OCI-M1 (cell line): Measurements from ENCODE around the gene S100A7A.
"Not testable (repeated sequence)": the region's sequence is repeated elsewhere in the genome, so short reads cannot be mapped to it uniquely, and the experiment has no call there.

Source experiments
- DNase-seq: peaks from one replicate; lab custom pipeline; 2025; lab: John Stamatoyannopoulos, UW

The S100A7A gene

DNA sequence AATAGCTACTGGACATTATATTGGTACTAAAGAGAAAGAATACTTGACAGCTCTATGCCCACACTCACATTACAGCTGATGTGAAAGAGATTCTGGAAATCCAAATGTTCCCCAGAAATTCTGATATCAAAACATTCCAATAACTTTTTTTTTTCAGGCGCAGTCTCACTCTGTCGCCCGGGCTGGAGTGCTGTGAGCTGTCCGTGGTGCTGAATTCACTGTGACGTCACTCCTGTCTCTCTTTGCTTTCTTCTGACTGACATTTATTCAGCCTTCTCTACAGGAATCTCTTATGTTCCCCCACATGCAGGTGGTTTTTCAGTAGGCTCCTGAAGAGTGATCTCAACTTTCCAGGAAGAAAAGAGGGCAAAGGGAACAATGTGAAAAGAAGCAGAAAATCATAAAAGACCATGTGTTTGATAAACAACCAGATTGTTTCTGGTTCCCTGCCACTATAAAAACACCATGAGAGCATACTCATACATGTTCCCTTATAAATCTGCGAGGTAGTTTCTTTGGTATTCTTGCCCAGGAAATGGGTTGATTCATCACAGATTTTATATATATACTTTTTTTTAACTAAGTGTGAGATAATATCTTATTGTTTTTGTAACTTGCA, 6.2 kb downstream of the S100A7A start:
- DNase-seq = peak; percentile 86

DNA sequence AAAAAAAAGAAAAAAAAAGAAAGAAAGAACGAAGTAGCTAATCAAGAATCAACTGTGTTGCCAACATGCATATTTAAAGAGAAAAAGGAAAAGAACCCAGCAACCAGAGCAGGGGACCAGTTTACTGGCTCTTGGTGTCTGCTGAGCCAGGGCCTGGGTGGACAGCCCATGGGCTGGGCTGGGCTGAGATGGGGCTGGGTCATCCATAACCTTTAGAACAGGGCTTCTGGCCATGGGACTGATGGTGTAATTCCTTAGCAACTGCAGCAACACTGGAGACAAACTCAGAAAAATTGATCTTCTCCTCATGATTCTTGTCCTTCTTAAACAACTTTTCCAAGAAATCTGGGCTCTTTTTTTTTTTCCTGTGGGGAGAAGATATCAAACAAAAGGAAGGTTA, 10.5 kb downstream of the S100A7A start:
- DNase-seq = no peak

DNA sequence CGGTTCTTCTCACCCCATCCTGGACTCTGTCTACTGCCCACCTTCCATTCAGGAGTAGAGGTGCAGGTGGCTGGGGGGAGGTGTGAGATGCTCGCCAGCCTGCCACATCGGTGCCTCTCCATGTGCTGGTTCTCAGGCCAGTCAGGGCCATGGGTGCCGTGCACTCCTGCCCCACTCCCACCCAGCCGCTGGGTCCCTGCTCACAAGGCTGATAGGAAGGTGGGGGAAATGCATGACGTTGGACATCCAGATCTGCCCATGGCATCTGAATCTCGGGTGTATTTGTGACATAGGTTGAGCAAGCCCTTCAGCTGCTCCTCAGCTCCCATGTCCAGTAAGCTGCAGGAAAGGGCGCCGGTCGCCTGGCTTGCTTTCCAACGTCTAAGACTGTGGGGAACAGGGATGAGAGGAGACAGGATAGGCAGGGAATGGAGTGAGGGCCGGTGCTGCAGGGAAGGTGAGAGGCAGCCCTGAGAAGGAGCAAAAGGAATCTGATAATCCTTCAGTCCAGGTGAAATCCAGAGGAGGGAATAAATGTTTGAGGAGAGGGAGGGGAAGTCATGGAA, 11.8 kb downstream of the S100A7A start:
- no peak for DNase-seq

DNA sequence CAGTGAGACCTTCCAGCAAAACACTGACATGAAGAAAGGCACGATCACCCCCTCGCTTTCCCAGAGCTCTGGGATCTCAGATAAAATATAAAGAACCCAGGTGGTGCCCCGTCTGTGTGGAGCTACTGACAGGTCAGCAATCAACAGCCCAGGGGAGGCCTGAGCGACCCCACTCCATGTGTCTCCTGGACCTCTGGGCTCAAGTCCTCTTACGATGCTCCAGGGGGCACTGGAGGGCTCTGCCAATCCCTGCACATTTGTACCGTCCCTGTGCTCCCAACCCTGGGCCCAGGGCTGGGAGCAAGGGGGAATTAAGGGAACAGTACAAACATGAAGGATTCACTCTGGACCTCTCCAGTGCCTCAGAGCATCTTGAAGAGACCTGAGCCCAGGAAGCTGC, 12.5 kb downstream of the S100A7A start:
- DNase-seq = no peak

DNA sequence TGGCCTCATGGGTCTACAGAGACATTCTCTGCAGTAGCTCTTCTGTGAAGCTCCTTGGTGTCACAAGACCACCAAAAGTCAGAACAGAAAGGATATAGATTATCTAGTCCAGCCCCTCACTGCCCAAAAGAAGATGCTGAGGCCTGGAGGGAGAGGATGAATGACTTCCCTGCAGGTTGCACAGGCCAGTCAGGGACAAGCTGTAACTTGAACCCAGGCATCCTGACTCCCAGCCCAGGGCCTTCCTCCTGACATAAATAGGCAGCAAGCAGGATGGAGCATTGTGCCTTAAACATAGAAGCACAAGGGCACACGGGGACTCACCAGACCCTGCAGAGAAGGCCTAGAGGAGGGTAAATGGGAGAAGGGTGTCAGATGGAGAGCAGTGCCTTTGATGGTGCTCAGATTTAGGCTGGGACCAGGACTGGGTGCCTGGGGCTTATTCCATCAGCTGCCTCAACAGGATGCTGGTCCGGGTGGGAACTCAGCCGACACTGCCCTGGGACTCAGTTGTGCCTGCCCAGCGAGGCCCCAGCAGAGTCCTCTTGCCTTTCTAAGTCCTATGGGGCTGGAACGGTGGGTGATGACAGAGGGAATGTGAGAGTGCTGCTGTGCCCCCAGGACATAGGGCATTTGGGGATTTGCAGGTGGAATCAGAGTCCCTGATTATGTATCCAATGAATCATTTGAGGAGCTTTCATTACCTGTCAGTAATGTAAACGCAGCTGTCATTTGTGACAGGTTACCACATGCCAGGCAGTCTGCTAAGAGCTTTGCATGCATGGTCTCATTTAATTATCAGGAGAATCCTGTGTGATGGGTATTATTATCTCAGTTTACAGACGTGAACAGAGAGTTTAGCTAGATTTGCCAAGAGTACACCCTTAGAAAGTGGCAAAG, 13.2 kb downstream of the S100A7A start:
- DNase-seq = no peak

DNA sequence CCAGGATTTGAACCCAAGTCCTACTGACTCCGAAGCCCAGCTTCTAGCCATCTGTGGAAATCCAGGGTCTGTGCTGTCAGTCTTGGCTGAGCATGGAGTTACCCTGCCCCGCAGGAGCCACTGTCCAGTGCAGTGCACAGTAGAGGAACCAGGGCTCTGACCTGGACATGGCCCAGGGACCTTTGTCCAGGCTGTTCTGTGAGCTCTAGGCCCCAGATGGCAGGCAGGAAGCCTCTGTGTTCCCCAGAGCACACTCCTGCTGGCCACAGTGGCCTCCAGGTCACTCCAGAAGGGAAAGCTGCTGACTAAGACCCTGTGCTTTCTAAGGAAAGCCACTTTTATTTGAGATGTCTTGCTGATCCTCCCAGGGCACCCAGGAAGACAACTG, 13.8 kb downstream of the S100A7A start:
- no peak for DNase-seq

DNA sequence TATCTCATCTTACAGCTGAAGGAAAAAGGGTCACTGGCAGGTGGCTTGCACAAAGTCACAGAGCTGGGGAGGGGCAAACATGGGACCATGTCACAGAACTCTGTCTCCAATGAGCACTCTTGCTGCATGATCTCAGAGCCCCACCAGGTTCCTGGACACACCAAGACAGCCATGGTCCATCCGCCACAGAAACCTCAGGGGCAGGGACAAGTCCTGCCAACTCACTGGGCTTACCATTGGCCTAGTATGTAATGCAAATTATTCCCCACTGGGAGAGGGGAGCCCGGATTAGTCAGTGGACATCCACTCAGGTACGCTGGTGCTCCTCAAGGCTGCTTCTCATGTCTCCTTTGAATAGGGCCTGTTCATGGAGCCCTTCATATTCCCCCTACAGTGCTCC, 14.2 kb downstream of the S100A7A start:
- no peak for DNase-seq

DNA sequence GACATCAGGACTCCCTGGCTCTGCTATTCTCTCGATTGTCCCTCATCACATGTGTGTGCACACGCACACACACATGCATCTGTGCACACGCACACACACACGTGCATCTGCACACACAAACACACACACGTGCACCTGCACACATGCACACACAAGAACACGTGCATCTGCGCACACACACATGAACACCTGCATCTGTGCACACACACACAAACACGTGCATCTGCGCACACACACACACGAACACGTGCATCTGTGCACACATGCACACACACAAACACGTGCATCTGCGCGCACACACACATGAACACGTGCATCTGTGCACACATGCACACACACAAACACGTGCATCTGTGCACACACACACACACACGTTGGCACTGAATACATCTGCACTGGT, 14.7 kb downstream of the S100A7A start:
- DNase-seq = no peak

DNA sequence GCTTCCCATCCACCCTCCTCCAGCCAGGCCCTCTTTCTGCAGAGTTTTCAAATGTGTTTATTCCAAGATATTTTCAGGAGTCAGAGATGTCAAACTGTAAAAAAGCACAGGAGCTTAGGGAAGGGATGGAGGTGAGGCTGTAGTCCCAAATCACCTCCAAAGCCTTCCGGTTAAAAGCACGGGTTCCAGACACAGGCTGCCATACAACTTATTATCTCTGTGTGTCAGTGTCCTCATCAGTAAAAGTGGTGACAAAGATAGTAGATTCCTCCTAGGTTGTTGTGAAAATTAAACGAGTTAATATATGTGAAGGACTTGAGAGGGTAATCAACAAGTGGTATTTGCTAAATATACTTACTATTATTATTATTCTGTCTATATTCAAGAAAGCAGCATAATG, 15.1 kb downstream of the S100A7A start:
- peak; percentile 30 for DNase-seq

DNA sequence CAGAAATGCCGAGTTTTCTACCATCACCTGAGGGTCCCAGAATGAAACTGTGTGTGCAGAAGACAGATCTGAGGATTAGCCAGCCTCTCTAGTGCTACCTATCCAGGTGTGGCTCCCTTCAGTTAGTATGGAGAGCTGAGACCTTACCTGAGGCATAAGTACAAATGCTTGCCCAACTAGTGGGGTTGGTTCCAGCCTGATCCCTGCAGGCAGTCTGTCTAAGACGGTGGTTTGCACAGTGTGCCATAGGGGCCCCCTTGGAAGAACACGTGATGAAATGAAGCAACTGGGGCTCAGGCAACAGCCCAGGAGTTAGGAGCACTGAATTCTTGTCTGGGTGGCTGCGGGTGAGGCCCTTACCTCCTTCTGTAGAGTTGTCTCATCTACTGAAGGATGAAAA, 15.6 kb downstream of the S100A7A start:
- DNase-seq = no peak

DNA sequence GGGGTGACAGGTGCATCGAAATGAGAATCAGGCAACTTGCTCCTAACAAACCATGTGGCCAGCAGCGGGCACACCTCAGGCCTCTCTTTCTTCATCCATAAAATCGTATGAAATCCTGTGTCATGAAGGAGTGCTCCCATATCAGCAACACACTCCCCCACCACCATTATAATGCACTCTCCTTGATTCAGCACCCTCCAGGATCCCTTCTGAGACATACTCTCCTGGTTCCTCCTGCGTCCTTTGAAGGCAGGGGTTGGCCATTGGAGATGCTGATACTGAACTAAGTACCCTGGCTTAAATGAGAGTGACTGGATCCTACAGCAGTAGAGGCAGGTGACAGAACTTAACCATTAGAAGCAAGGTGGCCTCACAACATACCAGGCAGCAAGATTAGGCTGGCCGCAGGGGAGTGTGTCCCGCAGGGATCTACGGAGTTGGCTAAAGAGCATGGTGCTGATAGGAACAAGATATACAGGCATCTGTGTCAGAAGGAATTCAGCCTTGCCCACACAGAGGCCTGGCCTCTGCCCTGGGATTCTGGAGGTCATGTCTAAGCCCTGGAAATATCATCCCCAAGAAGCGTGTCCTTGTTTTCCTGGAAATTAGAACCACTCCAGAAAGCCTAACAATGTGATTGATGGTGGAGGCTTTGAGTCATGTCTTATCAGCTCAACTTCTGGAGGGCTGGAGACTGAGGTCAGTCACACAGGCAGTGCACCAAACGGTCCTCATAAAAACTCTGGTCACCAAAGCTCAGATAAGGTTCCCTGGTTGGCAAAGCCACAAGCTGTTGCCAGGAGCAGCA, 16.8 kb downstream of the S100A7A start:
- DNase-seq = peak; percentile 97

DNA sequence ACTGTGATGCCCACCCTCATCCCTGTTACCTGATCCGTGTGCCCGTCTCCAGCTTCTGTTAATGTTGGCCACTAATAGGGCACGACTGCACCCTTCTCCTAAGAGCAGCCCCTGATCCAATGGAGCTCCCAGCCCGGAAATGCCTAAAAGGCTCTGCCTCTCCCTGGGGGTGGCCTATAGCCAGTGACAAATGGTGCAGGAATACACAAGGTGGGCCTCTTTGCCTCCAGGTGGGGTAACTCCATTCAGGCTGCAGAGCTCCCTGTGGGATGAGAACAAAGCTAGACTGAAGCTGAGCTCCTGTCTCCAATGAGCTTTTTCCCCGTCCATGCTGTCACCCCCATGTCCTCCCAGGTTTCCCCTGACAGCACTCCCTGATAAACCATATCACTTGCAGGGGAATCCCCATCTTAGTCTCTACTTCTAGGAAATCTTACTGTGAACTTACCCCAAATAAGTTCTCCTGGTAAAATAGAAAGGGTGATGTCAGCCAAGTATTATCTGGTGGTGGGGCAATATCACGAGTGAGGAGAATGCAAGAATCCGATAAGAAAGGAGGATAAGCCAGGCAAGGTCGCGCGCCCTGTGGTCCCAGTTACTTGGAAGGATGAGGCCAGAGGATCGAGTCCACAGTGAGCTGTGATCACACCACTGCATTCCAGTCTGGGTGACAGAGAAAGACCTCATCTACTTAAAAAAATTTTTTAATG, 18.6 kb downstream of the S100A7A start:
- DNase-seq = peak; percentile 95

DNA sequence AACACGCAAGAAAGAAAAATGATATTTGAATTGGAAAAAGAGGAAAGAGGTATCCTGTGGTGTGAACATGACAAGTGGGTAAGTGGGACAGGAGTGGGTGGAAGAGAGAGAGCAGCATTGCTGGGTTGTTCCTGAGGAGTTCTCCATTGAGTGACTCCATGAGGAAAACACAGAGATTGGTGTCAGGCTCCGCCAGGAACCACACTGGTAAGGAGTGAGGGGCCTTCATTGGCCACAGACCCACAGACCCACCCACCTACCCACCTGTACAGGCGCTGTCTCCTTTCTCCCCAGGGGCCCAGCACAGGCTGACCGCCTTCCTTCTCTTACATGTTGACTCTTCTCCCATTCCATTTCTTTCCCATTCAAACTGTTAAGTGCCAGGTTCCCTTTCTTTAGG, 20.9 kb downstream of the S100A7A start:
- no peak for DNase-seq

DNA sequence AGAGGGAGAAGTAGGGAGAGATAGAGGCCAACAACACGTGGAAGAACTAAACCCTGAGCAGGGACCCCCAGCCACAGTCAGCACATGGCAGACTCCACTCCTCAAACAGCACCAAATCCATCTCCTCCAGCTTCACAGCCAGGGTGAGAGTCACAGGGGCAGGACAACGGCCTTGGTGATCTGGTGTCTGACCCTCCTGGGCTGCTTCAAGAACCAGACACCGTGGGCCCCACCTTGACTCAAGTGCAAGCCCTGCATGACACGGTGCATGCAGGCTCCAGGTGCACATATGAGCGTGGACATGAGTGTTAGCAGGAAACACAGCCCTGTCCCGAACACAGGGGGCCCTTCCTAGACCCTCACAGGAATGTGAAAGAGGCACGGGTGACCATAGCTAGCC, 22.3 kb downstream of the S100A7A start:
- no peak for DNase-seq

DNA sequence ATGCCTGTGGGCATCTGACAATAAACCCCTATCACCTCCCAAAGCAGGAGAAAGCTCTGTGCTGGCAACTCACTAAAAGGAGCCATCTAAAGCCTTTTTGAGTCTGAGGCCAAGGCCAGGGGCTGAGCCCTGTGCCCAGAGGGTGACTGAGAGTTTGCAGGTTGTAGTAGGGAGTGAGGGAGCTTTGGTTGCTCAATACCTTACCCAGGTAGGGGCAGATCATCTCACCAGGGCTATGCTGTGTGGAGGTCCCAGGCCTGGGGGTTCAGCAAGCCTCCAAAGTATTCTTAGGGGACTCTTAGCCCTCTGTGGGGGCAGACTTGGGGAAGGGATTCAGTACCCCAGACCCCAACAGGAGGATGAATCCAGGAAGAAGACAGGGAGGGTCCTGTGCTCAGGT, 23.0 kb downstream of the S100A7A start:
- no peak for DNase-seq

DNA sequence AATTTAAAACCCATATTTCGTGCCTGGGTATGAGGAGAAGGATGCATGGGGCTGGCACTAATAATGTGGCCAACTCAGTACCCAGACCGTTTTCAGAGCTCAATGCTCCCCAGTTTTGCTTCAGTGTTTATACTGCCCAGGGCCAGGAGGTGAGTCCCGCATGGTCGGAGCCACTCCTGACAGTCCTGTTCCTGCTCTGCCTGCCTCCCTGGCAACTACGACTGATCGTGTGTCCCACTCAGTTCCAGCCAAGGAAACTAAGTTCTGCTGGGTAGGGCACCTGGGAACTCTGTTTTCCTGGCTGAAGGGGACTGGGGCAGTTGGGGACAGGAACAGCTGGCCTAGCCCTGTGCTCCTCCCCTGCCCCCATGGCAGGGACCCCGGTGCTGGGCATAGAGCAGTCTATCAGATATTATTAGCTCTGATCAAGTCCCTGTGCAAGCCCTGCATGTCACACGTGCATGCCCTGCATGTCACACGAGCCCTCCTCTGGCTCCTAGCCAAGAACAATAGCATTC, 25.0 kb downstream of the S100A7A start:
- no peak for DNase-seq

DNA sequence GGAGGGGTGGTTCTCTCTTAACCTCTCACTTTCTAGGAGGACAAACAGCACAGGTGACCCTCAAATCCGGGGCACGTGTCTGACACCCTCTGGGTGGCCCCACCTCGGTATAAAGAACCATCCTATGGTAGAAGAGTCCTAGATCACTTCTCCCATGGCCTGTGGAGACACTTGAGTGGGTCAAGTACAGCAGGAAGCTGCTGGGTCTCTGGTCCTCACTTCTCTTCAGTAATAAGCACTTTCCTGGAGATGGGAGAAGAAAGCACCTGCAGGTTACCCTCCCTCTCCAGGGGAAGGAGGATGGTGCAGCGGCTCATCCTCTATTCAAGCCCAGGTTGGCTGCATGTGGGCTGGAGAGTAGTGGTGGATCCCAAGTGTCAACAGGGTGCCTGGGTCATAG, 27.2 kb downstream of the S100A7A start:
- DNase-seq = no peak

DNA sequence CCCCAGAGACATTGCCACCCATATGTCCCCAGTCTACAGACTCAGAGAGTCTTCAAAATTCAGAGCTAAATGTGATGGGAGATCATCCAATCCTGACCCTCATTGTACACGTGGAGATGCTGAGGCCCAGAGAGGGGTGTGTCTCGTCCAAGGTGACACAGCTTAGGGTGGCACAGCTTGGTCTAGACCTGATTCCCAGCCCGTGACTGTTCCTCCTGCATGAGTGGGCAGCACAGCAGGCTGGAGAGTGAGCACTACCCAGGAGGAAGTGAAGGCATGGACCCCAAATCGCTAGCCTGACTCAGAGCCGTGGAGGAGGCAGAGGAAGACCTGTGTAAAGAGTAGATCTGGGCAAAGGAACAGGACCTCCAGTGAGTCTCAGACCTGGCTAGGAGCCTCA, 27.8 kb downstream of the S100A7A start:
- DNase-seq = no peak

DNA sequence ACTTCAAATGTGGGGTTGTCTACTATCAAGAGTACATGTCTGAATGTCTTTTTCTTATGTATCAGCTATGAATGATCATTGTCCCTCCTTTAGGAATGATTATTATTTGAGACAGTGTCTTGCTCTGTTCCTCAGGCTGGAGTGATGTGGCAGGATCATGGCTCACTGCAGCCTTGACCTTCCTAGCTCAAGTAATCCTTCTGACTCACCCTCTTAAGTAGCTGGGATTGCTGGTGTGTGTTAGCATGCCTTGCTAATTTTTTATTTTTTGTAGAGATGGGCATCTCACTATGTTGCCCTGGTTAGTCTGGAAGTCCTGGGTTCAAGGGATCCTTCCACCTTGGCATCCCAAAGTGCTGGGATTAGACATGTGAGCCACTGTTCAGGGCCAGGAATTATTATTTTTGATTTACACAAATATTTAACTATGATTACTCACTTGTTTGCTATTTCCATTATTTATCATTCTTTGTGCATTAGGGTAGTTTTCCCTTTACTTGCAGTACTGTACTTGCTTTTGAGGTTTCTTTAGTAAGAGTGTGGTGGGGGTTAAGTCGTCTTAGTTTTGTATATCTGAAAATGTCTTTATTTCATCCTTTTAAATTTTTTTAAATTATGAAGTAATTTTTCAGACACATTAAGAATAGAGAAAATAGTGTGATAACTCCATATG, 31.3 kb downstream of the S100A7A start:
- DNase-seq = no peak

DNA sequence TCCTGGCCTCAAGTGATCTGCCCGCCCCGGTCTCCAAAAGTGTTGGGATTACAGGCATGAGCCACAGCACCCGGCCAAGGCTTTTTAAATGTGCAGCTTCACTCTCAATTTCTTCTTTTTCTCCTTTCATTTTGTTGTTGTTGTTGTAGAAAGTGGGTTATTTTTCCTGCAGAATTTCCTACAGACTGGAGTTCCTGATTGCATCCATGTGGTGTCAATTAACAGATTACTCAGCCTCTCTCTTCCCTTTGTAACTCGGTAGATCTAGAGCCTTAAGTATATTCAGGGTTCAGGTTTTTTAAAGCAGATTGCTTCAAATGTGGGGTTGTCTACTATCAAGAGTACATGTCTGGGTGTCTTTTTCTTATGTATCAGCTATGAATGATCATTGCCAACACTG, 32.5 kb downstream of the S100A7A start:
- not testable (repeated sequence) for DNase-seq

DNA sequence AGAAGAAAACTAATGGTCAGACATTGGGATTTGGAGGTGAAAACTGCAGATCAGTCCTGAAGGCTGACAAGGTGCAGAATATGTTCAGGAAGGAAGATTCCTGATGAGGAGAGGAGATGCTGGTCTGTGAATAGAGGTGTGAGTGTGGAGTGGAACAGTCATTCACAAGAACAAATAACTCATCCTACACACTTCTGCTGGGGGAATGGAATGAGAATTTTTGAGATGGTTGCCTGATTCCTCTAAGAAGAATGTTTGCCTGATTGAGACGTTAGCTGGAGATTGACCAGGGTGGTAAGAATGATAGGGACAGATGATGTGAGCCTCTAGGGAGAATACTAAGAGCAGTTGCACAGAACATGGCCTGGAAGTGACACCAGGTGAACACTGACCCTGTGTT, 40.1 kb downstream of the S100A7A start:
- DNase-seq = no peak
